HUDEP-2 (cell line): ENCODE data around the gene JAKMIP3.

Source experiments
- DNase-seq, 76 experiments: peaks; one replicate each; lab custom pipeline; 2025; ENCODE audit not compliant: unreplicated experiment in 76 of 76; lab: John Stamatoyannopoulos, UW

The JAKMIP3 gene

DNA sequence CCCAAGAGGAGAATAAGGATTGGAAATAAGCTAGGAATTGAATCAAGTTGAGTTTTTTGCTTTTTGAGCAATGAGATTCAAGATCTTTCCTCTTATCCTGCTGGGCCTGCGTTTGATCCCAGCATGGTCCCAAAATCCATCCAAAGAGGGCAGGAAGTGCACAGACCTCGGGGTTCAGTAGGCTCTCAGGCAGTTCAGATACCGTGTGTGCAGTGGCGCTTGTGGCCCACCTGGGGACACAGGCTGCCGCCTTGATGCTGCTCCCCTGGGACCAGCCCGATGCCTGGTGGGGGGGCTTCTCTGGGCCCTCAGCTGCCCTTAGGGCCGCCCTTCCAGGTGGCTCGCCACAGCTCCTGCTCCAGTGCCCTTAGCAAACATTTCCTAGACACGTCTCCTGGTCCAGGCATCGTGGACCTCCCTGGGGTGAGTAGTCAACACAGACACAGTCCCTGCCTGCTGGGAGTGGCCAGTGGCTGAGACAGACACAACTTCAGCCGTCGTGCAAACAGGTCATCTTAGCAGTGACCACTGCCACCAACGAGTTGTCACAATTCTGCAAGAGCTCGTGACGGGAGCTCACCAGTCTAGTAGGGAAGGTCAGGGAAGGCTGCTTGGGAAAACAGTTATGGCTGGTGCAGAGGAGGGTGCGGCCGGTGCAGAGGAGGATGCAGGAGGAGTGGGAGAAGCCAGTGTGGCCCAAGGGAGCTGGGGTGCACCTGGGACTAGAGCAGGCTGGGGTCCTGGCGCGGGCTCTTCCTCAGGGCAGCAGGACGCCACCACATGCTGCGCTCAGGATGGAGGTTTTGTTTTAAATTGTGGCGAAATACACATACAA is 21.7 kb upstream of the JAKMIP3 start:
- DNase-seq = no peak

DNA sequence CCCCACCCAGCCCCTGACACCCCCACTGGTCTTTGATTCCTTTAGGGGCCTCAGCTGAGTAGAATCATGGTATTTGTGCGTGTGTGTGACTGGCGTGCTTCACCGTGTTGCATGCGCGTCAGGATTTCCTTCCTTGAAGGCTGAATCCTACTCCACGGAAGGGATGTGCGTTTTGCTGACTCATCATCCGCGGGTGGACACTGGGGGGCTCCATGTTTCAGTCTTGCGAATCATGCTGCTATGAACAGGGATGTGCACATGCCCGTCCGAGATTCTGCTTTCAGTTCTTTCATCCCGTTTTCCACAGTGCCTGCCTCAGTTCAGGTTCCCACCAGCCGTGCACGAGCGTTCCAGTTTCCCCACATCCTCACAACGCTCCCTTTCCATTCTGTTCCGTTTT is 20.9 kb upstream of the JAKMIP3 start:
- DNase-seq = no peak

DNA sequence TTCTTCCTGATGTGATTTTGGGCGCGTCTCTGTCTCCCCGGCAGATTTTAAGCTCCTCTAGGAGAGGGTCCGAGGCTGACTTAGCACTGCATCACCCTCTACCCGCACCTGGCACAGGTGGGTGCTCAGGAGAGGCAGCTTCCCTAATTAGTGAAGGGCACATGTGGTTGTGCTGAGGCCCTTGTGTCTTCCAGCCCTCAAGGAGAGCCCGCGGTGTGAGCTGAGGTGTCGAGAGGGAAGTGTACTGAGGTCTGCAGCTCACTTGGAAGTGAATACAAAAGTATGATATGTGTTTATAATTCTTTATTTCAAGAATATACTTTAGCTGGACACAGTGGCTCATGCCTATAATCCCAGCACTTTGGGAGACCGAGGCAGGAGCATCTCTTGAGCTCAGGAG is 20.4 kb upstream of the JAKMIP3 start:
- DNase-seq = no peak

DNA sequence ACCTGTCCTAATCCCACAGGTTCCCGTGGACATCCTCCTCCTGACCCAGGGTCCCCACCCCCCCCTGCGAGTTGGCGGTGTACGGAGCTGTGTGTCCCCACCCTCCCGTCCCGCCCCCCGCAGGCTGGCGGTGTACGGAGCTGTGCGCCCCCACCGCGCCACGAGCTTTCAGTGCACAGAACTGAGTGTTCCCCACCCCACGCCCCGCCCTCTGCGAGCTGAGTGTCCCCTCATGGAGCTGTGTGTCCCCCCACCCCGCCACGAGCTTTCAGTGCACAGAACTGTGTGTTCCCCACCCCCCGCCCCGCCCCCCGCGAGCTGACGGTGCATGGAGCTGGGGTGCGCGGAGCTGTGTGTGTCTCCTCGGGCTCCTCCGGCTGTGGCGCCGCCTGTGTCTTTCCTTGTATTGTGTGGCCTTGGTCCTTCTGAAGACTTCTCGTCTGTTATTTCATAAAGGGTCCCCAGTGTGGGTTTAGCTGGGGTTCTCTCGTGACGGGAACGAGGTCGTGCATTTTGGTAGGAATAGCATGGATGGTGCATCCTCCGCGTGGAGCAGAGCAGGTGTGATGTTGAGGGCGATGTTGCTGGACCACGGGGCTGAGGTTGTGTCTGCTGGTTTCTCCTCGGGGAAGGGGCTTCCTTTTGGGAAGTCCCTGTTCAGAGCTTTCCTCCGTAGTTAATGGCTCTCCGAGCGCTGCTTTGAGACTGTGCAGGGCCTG is 18.0 kb upstream of the JAKMIP3 start:
- DNase-seq = no peak

DNA sequence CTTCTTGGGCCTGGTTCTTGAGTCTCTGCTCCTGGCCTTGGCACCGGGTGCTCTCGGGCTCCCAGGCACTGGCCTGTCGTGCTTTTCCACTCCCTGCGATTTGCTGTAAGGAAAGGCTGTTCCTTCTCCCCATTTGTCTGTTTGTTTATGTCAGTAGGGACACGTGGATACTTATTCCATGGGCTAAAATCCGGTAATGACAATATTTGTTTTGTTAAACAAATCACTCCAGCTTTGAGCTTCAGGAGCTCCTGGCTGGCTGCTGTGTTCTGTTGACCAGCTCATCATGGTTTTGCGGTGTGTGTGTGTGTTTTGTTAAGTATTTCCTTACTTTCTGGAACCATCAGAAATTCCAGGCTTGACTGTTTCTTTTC is 17.5 kb upstream of the JAKMIP3 start:
- DNase-seq = no peak

DNA sequence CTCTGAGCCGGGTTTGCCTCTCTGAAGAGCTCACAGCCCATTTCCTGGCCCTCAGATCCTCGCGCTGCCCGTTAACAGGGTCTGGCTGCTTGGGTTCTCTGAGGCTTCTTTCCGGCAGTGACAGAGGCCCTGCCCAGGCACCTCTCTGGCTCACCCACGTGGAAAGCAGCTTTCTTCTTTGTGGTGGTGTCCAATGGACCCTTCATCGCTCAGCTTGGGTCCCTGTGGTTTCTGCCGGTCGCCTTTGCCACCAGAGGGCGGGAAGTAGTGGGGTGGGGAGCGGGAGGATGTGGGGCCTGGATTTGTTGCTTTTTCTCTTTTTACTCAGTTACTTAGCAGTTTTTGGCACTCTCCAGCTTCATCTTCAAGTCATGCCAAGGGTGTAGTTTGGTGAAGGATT is 15.6 kb upstream of the JAKMIP3 start:
- no peak for DNase-seq

DNA sequence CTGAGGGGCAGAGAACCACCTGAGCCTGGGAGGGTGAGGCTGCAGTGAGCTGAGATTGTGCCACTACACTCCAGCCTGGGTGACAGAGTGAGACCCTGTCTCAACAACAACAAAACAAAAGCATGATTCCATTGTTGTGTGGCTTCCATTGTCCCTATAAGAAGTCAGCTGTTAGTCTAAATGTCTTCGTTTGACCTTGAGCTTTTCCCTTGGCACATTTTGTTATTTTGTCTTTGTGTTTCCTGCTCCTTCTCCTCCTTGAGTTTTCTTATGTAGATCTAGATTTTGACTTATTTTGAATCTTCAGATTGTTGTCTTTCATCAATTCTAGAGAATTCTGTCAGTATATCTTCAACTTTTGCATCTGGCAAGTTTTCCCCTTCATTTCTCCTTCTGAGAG is 13.6 kb upstream of the JAKMIP3 start:
- DNase-seq = no peak

DNA sequence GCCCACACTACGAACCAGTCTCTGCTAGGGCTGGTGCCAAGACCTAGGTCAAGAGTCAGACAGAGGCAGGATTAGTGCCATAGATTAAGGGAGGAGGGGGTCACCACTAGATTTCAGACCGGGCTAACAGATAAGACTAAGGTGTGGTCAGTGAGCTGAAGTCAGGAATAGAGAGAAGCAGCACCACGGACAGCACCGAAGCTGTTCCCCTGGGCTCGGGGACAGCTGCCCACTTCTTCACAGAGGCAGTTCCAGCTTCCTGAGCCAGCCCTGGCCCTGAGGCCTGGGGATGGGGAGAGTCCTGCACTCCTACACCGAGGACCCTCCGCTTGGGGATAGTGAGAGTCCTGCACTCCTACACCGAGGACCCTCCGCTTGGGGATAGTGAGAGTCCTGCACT is 11.2 kb upstream of the JAKMIP3 start:
- DNase-seq = peak in 2 of 76 experiments; percentile 2 to 8

DNA sequence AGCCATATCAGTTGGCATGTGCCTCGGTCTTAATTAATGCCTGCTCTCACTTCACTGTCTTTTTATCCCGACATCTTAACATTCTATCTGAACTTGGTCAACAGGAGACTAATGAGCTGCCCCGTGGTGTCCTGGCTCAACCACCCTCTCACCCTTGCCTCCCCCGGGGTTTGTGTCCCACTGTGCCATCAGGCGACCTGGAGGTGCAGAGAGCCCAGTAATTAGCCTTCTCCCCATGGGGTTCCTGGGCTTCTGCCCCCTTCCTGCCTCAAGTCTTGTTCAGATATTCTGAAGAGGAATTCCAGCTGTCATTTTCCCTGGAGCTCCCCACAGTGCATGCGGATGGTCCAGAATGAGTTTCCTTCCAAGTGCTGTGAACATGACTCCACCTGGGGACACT is 10.1 kb upstream of the JAKMIP3 start:
- no peak for DNase-seq

DNA sequence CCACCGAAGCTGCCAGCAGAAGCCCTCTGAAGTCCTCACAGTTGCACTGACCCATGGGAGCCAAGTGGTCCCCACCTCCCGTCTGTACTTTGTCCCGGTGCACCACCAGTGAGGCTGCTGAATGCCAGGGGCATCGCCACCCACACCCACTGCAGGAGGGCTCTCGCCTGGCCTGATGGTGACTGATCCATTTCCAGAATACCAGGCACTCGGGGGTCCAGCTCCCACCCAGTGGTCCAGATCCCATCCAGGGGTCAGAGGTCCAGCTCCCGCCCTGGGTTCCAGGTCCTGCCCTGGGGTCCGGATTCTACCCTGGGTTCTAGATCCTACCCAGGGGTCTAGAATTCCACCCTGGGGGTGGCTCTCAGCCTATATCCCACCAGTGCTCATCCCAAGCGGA is 9.1 kb upstream of the JAKMIP3 start:
- DNase-seq = no peak

DNA sequence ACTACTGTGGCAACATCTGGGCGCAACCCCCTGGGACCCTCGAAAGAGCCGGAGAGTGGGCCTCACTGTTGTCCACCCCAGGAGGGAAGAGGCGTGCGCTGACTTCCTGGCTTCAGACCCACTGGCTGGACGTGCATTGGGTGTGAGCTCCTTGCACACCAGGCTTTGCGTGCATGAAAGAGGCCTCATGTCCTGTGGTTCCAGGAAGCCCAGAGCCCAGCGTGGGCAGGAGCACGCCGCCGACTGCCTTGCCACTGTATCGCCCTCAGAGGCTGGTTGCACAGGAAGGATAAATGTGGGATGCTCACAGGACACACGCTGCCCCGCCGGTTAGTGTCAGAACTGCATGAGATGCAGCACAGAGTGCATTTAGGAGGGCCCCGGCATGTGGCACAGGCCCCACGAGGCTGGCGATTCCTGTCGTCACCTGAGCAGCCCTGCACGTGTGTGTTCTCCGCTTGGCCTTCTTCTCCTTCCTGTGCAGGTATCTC is 8.5 kb upstream of the JAKMIP3 start:
- DNase-seq = no peak

DNA sequence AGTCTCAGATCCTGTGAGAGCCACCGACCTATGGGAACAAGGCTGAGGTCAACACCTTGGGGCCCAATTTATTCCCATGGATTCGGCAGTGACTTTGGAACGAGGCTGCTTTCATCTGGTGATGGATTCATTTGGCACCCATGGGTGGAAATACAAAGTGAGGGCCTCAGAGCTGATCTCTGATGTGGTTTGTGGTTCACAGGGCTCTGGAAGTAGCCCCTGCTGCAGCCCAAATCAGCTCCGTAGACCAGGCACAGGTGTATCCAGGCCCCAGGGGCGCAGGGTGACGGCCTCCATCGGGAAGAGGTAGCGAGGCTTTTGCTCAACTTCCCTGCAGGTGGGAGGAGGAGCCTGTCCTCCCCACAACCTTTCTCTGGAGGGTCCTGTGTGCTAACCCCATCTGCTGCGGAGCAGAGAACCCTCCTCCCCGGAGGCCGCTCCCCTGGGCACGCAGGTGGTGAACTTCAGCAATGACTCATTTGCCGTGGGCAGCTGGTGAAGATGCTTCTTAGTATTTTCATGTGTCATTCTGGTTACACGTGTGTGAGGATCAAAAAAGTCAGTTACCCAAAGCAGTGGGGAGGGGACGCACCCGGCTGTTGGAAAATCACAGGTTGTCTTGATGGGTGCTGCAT is 7.5 kb upstream of the JAKMIP3 start:
- DNase-seq = no peak

DNA sequence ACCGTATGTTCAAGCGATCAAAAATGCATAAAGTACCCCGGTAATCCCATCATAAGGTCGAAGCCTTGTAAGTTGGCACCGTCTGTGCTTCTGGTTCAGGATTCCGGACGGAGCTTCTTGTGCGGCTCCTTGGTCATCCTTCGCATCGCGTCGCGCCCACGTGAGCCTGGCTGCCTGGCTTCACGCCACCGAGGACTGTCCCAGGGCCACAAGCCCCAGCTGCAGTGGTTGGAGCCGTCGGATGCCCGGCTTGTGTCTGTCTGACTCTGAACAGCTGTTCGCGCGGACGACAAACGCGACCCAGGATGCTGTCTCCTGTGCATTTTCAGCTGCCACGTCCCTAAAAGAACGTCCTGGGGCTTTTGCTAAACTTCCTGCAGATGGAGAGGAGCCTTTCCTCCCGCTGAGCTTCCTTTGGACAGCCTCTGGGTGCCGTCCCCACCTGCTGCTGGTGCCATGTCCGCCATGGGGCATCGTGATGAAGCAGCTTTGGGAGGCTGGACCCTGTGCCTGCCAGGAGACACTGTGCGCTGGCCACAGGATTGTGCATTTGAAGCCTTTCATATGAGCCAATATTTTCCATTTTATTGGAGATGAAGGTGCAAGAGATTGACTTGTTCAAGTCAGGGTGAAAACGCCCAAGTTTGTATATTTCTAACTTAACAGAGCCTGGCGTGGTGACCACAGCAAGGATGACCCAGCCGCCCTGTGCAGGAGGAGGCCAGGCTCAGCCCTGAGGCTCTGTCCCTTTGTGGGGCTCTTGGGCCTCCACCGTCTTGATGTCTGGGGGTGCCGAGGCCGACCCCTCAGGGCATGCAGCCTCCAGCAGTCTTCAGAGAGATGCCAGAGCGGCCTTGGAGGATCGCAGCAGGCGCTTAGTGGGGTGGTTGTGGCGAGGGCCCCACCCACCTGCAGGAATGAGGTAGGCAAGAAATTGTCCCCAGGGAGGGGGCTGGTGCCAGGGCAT is 6.7 kb upstream of the JAKMIP3 start:
- DNase-seq = no peak

DNA sequence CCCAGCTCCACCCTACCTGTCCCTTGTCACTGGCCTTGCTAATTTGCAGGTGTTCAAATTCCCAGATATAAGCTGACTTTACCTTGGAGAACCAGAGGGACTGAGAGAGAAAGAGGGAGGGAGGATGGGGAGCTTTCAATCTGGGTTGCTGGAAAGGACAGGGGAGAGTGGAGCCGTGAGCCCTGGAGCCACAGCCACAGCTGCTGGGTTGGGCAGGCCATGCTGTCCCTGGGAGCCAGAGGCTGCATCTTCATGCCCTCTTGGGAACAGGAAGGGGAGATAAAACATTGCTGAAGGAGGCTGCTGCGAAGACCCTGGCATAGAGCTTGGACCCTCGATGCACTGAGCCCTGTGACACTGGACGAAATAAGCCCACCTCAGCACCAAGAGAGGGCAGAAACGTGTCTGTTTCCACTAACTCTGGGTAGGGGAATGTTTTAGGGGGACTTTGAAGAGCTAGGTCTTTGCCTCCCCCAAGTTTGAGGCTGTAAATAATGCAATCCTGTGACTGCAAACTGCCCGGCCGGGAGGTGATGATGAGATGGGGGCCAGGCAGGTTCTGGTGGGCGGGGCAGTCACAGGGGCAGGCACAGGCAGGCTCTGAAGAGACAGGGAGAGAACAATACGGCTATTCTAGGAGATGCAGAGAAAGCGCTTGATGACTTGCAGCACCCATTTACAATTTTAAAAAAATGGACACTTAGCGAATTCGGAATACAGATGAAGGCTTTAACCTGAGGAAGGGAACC is 5.8 kb upstream of the JAKMIP3 start:
- no peak for DNase-seq

DNA sequence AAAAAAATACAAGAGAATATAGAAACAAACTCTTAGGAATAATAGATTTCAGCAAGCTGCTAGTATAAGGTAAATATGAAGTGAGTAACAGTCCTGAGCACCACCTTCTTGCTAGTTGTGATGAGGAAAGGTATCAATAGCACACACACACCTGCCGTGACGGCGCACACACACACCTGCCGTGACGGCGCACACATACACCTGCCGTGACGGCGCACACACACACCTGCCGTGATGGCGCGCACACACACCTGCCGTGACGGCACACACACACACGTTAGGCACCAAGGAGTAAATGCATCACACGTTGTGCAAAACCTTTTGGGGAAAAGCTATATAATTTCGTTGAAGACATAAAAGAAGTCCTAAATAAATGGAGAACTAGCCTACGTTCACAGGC is 4.7 kb upstream of the JAKMIP3 start:
- no peak for DNase-seq

DNA sequence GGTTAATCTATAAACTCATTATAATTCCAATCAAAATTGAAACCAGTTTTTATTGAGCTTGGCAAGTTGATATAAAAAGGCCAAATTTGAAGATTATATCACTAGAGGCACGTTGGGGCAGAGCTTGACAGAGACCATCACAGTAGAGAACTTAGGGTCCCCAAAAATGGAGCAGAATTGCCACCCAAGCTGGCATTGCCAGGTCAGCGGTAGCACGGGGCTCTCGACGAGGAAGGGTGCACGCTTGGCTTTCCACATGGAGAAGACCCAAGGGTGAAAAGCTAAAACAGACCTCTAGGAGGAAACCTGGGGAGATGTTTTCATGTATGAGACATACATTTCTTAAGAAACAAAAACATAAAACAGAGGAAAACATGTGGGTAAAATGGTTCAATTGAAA is 4.3 kb upstream of the JAKMIP3 start:
- DNase-seq = no peak

DNA sequence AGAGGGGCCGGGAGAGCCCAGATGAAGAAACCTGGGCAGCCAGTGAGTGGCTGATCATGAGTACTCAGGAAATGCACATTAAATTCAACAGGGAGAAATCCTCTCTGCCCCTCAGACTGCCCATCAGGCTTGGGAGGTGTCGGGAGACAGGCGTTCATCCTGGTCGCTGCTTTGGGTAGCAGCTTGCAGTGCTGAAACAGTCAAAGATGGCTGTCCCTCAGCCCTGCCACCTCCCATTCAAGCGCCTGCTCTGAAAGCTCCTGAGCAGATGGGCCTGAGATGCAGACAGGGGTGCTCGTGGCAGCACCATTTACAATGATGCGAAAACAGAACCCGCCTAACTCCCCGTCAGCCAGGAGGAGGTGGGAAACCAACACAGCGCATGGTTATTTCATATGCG is 3.6 kb upstream of the JAKMIP3 start:
- no peak for DNase-seq

DNA sequence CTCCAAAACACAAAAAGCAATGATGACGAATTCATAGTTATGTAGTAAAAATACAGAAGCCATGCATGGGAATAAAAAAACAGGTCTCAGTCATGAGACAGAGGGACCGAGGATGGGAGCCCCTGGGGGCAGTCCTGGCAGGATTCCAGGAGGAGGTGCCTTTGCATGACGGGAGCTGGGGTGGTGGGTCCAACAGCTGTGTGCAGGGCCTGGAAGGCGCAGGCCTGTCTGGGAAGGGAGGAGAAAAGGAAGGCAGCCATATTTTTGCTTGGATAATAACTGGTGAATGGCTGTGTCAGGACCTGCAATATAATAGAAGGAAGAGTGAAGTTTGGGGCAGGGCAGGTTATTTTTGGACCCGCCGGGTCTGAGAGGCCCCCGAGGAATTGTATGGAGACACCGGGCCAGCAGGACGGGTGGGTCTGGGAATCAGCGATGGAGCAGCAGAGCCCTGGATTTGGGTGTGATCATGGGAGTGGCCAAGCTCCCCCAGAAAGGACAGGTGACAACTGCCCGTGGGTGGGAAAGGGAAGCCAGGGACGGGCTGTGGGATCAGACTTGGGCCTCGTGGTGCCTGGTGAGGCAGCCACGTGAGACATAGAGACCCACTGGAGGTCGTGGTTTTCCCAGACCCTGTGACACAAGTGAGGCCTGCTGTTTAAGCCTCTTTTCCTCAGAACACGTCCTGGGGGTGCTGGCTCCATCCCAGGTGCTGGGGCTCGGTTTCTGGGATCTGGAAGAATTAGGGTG is 2.9 kb upstream of the JAKMIP3 start:
- DNase-seq = no peak

DNA sequence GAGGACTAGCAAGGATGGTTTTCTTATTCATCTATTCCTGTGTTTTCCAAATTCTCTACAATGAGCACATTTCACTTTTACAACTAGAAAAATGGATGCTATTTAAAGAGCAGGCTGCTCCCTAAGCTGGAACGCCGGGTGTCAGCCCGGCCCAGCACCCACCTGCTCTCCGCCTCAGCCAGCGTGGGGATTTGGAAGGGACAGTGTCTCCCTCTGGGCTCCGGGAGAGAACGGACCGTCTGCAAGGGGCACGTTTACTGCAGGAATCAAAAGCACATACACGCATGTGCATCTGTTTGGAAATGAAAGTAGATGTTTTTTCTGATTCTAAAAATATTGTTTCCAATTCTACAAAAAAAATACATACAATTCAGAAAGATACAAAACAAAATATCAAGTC is 2.3 kb upstream of the JAKMIP3 start:
- DNase-seq = no peak
